Loucy (cell line): ENCODE results near the gene ZNF385D.

Experiments used
- H2AFZ ChIP-seq: fragments of 200-600 bp; sonication (generic); 2 replicates; pipeline ENCODE4 v1.6.0; 2016; ENCODE audit warnings: antibody characterized with exemption, mild to moderate bottlenecking, low read length, moderate library complexity
- H3F3A ChIP-seq: fragments of 200-600 bp; 2 replicates; pipeline ENCODE4 v1.6.0; 2016; ENCODE audit warnings: antibody characterized with exemption, low read depth, mild to moderate bottlenecking
- H3K27me3 ChIP-seq: fragments of 200-600 bp; sonication (generic); 2 replicates; pipeline ENCODE4 v1.6.1; 2014; ENCODE audit warnings: low read length, mild to moderate bottlenecking; ENCODE audit not compliant: insufficient read depth, poor library complexity, severe bottlenecking
- H3K36me3 ChIP-seq: fragments of 200-600 bp; sonication (generic); 2 replicates; pipeline ENCODE4 v1.6.1; 2016; ENCODE audit warnings: low read length; ENCODE audit not compliant: insufficient read depth
- H3K4me1 ChIP-seq: fragments of 200-600 bp; sonication (generic); 2 replicates; pipeline ENCODE4 v1.5.1; 2014; ENCODE audit warnings: low read length, mild to moderate bottlenecking; ENCODE audit not compliant: insufficient read depth, poor library complexity, severe bottlenecking
- H3K4me2 ChIP-seq: fragments of 200-600 bp; sonication (generic); 2 replicates; pipeline ENCODE4 v1.6.0; 2014; ENCODE audit warnings: antibody characterized with exemption, low read length, low read depth, mild to moderate bottlenecking; ENCODE audit not compliant: poor library complexity, severe bottlenecking
- H3K4me3 ChIP-seq: fragments of 200-600 bp; sonication (generic); 2 replicates; pipeline ENCODE4 v1.5.1; 2014; ENCODE audit warnings: low read length, mild to moderate bottlenecking, mixed read lengths; ENCODE audit not compliant: poor library complexity, severe bottlenecking
- H3K79me2 ChIP-seq: fragments of 200-600 bp; sonication (generic); 2 replicates; pipeline ENCODE4 v1.6.1; 2014; ENCODE audit warnings: low read length; ENCODE audit not compliant: insufficient read depth
- H3K9ac ChIP-seq: fragments of 200-600 bp; sonication (generic); 2 replicates; pipeline ENCODE4 v1.6.0; 2014; ENCODE audit warnings: mild to moderate bottlenecking, low read depth, low read length, moderate library complexity; ENCODE audit not compliant: poor library complexity, severe bottlenecking
- H3K9me2 ChIP-seq: fragments of 200-600 bp; sonication (generic); replicated peaks from 2 replicates; pipeline ENCODE4 v1.6.1; 2016; ENCODE audit warnings: low read depth, low read length, mixed read lengths
- H3K9me3 ChIP-seq: fragments of 200-600 bp; sonication (generic); 2 replicates; pipeline ENCODE4 v1.6.1; 2014; ENCODE audit warnings: mild to moderate bottlenecking, antibody characterized with exemption, low read length, low read depth; ENCODE audit not compliant: insufficient read depth
- H4K20me1 ChIP-seq: fragments of 200-600 bp; sonication (generic); 2 replicates; pipeline ENCODE4 v1.6.0; 2014; ENCODE audit warnings: antibody characterized with exemption, low read length, mild to moderate bottlenecking; ENCODE audit not compliant: insufficient read depth, poor library complexity, severe bottlenecking
- CTCF ChIP-seq: fragments of 200-600 bp; sonication (generic); conservative IDR thresholded peaks from 2 replicates; pipeline ENCODE4 v1.5.1; 2014; ENCODE audit warnings: mild to moderate bottlenecking, antibody characterized with exemption, low read length
- EZH2phosphoT487 ChIP-seq: fragments of 200-600 bp; IDR thresholded peaks from 2 replicates; pipeline ENCODE4 v1.6.1; 2018; ENCODE audit warnings: antibody characterized with exemption, mild to moderate bottlenecking, moderate library complexity, borderline replicate concordance

ZNF385D gene

GRCh38 chr3:21779909-21780308 is 28.9 kb upstream of the ZNF385D start:
- H3K27me3 ChIP-seq = no peaks in the 10 kb centered on the region
- H3K4me2 ChIP-seq = no peak overlapping the region
- H4K20me1 ChIP-seq = no peaks in the 10 kb centered on the region

GRCh38 chr3:21778715-21779114 is 27.7 kb upstream of the ZNF385D start:
- Histone ChIP-seq H3K9me3 (no peaks in the 10 kb centered on the region), H3K27me3 (no peaks in the 10 kb centered on the region), H3K4me3 (no peak overlapping the region), H3F3A (no peaks in the 10 kb centered on the region), H3K79me2 (no peaks in the 10 kb centered on the region), H3K4me1 (no peaks in the 10 kb centered on the region), H3K36me3 (no peaks in the 10 kb centered on the region), H3K9me2 (no peaks in the 10 kb centered on the region), H3K4me2 (no peak overlapping the region), H4K20me1 (no peaks in the 10 kb centered on the region), H3K9ac (no peak overlapping the region), H2AFZ (no peak overlapping the region)
- TF ChIP-seq CTCF = no peak

More at GRCh38 chr3:21779909-21780308, 28.9 kb upstream of the ZNF385D start:
- H3K9me2 ChIP-seq = no peaks in the 10 kb centered on the region
- H3K79me2 ChIP-seq = no peaks in the 10 kb centered on the region
- H3K9ac ChIP-seq = no peak overlapping the region
- no peaks in the 10 kb centered on the region for H3K36me3 ChIP-seq
- H3F3A ChIP-seq = no peaks in the 10 kb centered on the region
- no peaks in the 10 kb centered on the region for H3K9me3 ChIP-seq
- H3K4me3 ChIP-seq = no peak overlapping the region
- no peak overlapping the region for H2AFZ ChIP-seq
- TF ChIP-seq EZH2phosphoT487 (no peak), CTCF (no peak)
- H3K4me1 ChIP-seq = no peaks in the 10 kb centered on the region

- H3K79me2 ChIP-seq = no peaks in the 10 kb centered on the region
- no peaks in the 10 kb centered on the region for H4K20me1 ChIP-seq
- H3K9me3 ChIP-seq = no peaks in the 10 kb centered on the region
- H3K36me3 ChIP-seq = no peaks in the 10 kb centered on the region
- no peak overlapping the region for H3K9ac ChIP-seq
- no peaks in the 10 kb centered on the region for H3K9me2 ChIP-seq
- no peaks in the 10 kb centered on the region for H3K4me1 ChIP-seq
- no peak overlapping the region for H3K4me3 ChIP-seq
- no peak overlapping the region for H3K4me2 ChIP-seq
- H3K27me3 ChIP-seq = no peaks in the 10 kb centered on the region
- no peak overlapping the region for H2AFZ ChIP-seq
- TF ChIP-seq EZH2phosphoT487 = no peak
- TF ChIP-seq CTCF = no peak
- H3F3A ChIP-seq = no peaks in the 10 kb centered on the region
Observed at GRCh38 chr3:21777821-21778220, 26.8 kb upstream of the ZNF385D start.
